GM20000 (cell line): ENCODE results near the gene SMARCC2.
A peak's percentile ranks its signal among the peaks of the same experiment; 100 is the strongest.
"Not testable (repeated sequence)": the region's sequence is repeated elsewhere in the genome, so short reads cannot be mapped to it uniquely, and the experiment has no call there.

Source experiments
- DNase-seq: peaks from one replicate; pipeline ENCODE4 v3.0.0; 2012; ENCODE audit warnings: low spot score
- TF ChIP-seq, protein P1 (sequence below): IDR thresholded peaks from 2 replicates; pipeline ENCODE4 v1.5.1; 2012; ENCODE audit warnings: mild to moderate bottlenecking, control low read depth; ENCODE audit errors: extremely low read depth, missing control alignments

The SMARCC2 gene

GRCh38 chr12:56206452-56207166 is 17.3 kb upstream of the SMARCC2 start:
- TF ChIP-seq, protein P1, sequence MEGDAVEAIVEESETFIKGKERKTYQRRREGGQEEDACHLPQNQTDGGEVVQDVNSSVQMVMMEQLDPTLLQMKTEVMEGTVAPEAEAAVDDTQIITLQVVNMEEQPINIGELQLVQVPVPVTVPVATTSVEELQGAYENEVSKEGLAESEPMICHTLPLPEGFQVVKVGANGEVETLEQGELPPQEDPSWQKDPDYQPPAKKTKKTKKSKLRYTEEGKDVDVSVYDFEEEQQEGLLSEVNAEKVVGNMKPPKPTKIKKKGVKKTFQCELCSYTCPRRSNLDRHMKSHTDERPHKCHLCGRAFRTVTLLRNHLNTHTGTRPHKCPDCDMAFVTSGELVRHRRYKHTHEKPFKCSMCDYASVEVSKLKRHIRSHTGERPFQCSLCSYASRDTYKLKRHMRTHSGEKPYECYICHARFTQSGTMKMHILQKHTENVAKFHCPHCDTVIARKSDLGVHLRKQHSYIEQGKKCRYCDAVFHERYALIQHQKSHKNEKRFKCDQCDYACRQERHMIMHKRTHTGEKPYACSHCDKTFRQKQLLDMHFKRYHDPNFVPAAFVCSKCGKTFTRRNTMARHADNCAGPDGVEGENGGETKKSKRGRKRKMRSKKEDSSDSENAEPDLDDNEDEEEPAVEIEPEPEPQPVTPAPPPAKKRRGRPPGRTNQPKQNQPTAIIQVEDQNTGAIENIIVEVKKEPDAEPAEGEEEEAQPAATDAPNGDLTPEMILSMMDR, result peak; percentile 56
- DNase-seq, result no peak

GRCh38 chr12:56205445-56205844 is 16.2 kb upstream of the SMARCC2 start:
- no peak for DNase-seq
- TF ChIP-seq, protein P1, result no peak

- DNase-seq, result no peak
- TF ChIP-seq, protein P1, result no peak
Observed at GRCh38 chr12:56204275-56204674, 15.0 kb upstream of the SMARCC2 start.

DNA sequence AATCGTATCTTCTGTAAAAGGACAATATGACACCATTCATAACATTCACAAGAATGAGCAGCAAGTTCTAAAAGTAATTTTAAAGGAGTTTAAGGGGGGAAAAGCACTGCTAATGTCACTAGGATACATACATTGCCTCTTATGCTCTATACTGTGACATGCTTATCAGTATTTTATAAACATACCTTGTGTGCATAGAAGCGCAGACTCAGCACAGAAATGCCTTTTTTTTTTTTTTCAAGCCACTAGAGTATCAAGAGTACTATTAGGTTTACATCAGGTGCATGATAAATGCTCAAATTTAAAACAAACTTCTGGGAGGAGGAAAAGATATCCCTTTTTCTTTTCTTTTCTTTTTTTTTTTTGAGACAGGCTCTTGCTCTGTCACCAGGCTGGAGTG is 13.6 kb upstream of the SMARCC2 start:
- no peak for DNase-seq
- TF ChIP-seq, protein P1, result no peak

- TF ChIP-seq, protein P1, result no peak
- no peak for DNase-seq
Observed at GRCh38 chr12:56202366-56202765, 13.1 kb upstream of the SMARCC2 start.

- no peak for DNase-seq
- TF ChIP-seq, protein P1, result no peak
Observed at GRCh38 chr12:56198836-56199235, 9.6 kb upstream of the SMARCC2 start.

GRCh38 chr12:56197921-56198635 is 8.8 kb upstream of the SMARCC2 start:
- DNase-seq, result no peak
- TF ChIP-seq, protein P1, result no peak

- not testable (repeated sequence) for DNase-seq
Observed at GRCh38 chr12:56196818-56197550, 7.7 kb upstream of the SMARCC2 start.
